ENCODE measurements around the gene LAD1. TPM values are rescaled to one million over a fixed set of nuclear protein-coding genes. Genes with fewer than 3 reads are reported as not detected.

LAD1 gene
- polyA plus RNA-seq, 1 of the 3 experiments (the other 2 are of a cell fraction) = not detected

DNA sequence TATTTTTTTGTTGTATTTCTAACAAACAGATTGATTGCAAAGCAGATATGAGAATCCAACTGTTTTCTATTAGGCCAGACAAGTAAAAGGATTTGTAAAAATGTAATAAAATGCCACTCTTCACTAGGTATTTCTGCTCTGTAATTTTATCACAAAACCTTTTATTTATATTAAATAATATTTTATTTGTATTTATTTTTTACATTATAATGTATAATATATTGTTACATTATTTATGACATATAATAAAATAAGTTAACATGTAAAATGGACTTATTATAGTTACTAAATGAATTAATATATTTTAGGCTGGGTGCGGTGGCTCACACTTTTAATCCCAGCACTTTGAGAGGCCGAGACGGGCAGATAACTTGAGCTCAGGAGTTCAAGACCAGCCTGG, 35.1 kb upstream of the LAD1 start:
- Histone ChIP-seq H4K20me1 (ENCODE audit: insufficient read depth) (no peaks in the 10 kb centered on the region), H3K4me2 (no peak overlapping the region), H3K9me2 (no peaks in the 10 kb centered on the region), H3K9ac (no peak overlapping the region), H2AFZ (ENCODE audit: low read depth) (no peak overlapping the region), H3K9me3 (no peaks in the 10 kb centered on the region), H3K27ac (ENCODE audit: low read depth in 2 of 2, low read length in 1 of 2) (no peak overlapping the region), H3K4me1 (ENCODE audit: control insufficient read depth in 1 of 2, insufficient read depth in 2 of 2, low read depth in 1 of 2, low read length in 1 of 2) (peaks cover 4 to 16% of the 10 kb centered on the region in 2 experiments; a peak in 2 of 4 replicates), H3K79me2 (ENCODE audit: insufficient read depth) (no peaks in the 10 kb centered on the region), H3K4me3 (ENCODE audit: low read depth in 2 of 2, low read length in 1 of 2) (no peak overlapping the region), H3F3A (replicated peaks; ENCODE audit: insufficient read depth) (peaks cover 5% of the 10 kb centered on the region), H3K36me3 (replicated peaks in 1 of 2; ENCODE audit: control insufficient read depth in 1 of 2, insufficient read depth in 2 of 2, low read length in 1 of 2) (no peaks in the 10 kb centered on the region), H3K27me3 (ENCODE audit: insufficient read depth) (no peaks in the 10 kb centered on the region; the same call in 1 of the 2 replicates)
- TF ChIP-seq, protein P1, sequence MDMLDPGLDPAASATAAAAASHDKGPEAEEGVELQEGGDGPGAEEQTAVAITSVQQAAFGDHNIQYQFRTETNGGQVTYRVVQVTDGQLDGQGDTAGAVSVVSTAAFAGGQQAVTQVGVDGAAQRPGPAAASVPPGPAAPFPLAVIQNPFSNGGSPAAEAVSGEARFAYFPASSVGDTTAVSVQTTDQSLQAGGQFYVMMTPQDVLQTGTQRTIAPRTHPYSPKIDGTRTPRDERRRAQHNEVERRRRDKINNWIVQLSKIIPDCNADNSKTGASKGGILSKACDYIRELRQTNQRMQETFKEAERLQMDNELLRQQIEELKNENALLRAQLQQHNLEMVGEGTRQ (IDR thresholded peaks at IDR 0.05; ENCODE audit: borderline replicate concordance, low read depth, low read length) = no peak
- TF ChIP-seq, protein P2, sequence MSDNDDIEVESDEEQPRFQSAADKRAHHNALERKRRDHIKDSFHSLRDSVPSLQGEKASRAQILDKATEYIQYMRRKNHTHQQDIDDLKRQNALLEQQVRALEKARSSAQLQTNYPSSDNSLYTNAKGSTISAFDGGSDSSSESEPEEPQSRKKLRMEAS (IDR thresholded peaks at IDR 0.05; ENCODE audit: low read depth) = no peak
- no peak for TF ChIP-seq POLR2AphosphoS5 (IDR thresholded peaks at IDR 0.05; ENCODE audit: low read depth, low read length)
- TF ChIP-seq FOXM1 (IDR thresholded peaks at IDR 0.05; ENCODE audit: low read depth) = no peak
- TF ChIP-seq CHD2 (IDR thresholded peaks at IDR 0.05; ENCODE audit: low read length, partially characterized antibody) = no peak
- TF ChIP-seq RCOR1 (IDR thresholded peaks at IDR 0.05; ENCODE audit: low read length) = no peak
- no peak for TF ChIP-seq EP300 (IDR thresholded peaks at IDR 0.05; ENCODE audit: borderline replicate concordance in 1 of 2, low read depth in 1 of 2, low read length in 1 of 2)
- TF ChIP-seq SIN3A (IDR thresholded peaks at IDR 0.05; ENCODE audit: borderline replicate concordance, low read depth, low read length) = no peak
- WGBS (ENCODE audit: low lambda C conversion rate) = 73% methylated on average over 3 of the region's 3 CpGs
- ChIA-PET POLR2A (interaction anchor here (0.6 kb wide), 1 partner anchor 34 kb away, joined by 3 read pairs; no protein-coding TSS in a partner anchor), CTCF (interaction anchor here (1.0 to 6.6 kb wide), 3 partner anchors 48 to 125 kb away, joined by 4 to 85 read pairs (median 22); no protein-coding TSS in a partner anchor)
- no peak for DNase-seq

DNA sequence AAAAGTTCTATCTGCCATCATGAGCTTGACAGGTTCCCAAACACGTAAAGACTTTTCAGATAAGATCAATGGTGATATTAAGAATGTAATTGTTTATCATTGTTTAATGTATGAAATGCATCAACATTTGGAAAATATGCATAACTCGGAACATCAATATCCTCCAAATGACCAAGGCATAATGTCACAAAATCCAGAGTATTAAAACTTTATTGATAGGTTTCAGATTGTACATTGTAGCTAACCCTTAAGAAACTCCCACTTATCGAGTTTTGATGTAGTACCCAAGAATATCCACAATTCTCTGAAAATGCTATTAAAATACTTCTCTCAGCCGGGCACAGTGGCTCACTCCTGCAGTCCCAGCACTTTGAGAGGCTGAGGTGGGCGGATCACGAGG, 34.5 kb upstream of the LAD1 start:
- POLR2A ChIA-PET = no interaction called here
- 82% methylated on average over 6 of the region's 6 CpGs for WGBS (ENCODE audit: low lambda C conversion rate)
- DNase-seq = no peak

More for the DNA sequence above, 34.5 kb upstream of the LAD1 start:
- Histone ChIP-seq H3K36me3 (replicated peaks in 1 of 2; ENCODE audit: control insufficient read depth in 1 of 2, insufficient read depth in 2 of 2, low read length in 1 of 2) (no peaks in the 10 kb centered on the region), H3K9me3 (no peaks in the 10 kb centered on the region), H3K4me2 (no peak overlapping the region), H3K27ac (ENCODE audit: low read depth in 2 of 2, low read length in 1 of 2) (no peak overlapping the region), H3K27me3 (ENCODE audit: insufficient read depth) (no peaks in the 10 kb centered on the region; the same call in 1 of the 2 replicates), H3K9me2 (no peaks in the 10 kb centered on the region), H4K20me1 (ENCODE audit: insufficient read depth) (no peaks in the 10 kb centered on the region), H3K4me3 (ENCODE audit: low read depth in 2 of 2, low read length in 1 of 2) (no peak overlapping the region), H3K9ac (no peak overlapping the region), H3K79me2 (ENCODE audit: insufficient read depth) (no peaks in the 10 kb centered on the region), H3F3A (replicated peaks; ENCODE audit: insufficient read depth) (peaks cover 5% of the 10 kb centered on the region), H2AFZ (ENCODE audit: low read depth) (no peak overlapping the region), H3K4me1 (ENCODE audit: control insufficient read depth in 1 of 2, insufficient read depth in 2 of 2, low read depth in 1 of 2, low read length in 1 of 2) (peaks cover 4 to 16% of the 10 kb centered on the region in 2 experiments; a peak in 2 of 4 replicates)
- CTCF ChIA-PET = interaction anchor here (1.0 to 6.6 kb wide), 5 partner anchors 15 to 124 kb away, joined by 4 to 85 read pairs (median 6); partner anchors contain the start of gene PHLDA3
- TF ChIP-seq RXRA (IDR thresholded peaks at IDR 0.05; ENCODE audit: borderline replicate concordance, low read depth) (no peak), RFX5 (IDR thresholded peaks at IDR 0.05; ENCODE audit: low read length) (no peak), FOXM1 (IDR thresholded peaks at IDR 0.05; ENCODE audit: low read depth) (no peak)
- TF ChIP-seq, protein P3, sequence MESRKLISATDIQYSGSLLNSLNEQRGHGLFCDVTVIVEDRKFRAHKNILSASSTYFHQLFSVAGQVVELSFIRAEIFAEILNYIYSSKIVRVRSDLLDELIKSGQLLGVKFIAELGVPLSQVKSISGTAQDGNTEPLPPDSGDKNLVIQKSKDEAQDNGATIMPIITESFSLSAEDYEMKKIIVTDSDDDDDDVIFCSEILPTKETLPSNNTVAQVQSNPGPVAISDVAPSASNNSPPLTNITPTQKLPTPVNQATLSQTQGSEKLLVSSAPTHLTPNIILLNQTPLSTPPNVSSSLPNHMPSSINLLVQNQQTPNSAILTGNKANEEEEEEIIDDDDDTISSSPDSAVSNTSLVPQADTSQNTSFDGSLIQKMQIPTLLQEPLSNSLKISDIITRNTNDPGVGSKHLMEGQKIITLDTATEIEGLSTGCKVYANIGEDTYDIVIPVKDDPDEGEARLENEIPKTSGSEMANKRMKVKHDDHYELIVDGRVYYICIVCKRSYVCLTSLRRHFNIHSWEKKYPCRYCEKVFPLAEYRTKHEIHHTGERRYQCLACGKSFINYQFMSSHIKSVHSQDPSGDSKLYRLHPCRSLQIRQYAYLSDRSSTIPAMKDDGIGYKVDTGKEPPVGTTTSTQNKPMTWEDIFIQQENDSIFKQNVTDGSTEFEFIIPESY (IDR thresholded peaks at IDR 0.05; ENCODE audit: borderline replicate concordance, low read depth) = no peak
- TF ChIP-seq, protein P2 (IDR thresholded peaks at IDR 0.05; ENCODE audit: low read depth) = no peak
- TF ChIP-seq, protein P1 (IDR thresholded peaks at IDR 0.05; ENCODE audit: borderline replicate concordance, low read depth, low read length) = no peak

All from SK-N-SH (cell line).